Ovary (tissue), 9 donors: ENCODE measurements around the gene LRRC15. TPM values are rescaled to one million over a fixed set of nuclear protein-coding genes. Genes with fewer than 3 reads are reported as not detected.

Experiments
- DNase-seq, 5 donors: peaks; one replicate each; pipeline ENCODE4 v3.0.0-alpha.2; 2019 to 2020
- H3K27ac ChIP-seq, 2 donors: fragments of 200-600 bp; one replicate each; pipeline versions ENCODE4 v1.5.1 to v1.8.0; 2019 to 2022
- H3K27me3 ChIP-seq: fragments of 200-600 bp; one replicate; pipeline ENCODE4 v1.8.0; 2022
- H3K36me3 ChIP-seq: fragments of 200-600 bp; sonication (generic); one replicate; pipeline ENCODE4 v1.5.1; 2019
- H3K4me1 ChIP-seq: one replicate; pipeline ENCODE4 v1.8.1; 2013; ENCODE audit warnings: mild to moderate bottlenecking, moderate library complexity; ENCODE audit not compliant: insufficient read depth
- H3K4me3 ChIP-seq: fragments of 200-600 bp; sonication (generic); one replicate; pipeline ENCODE4 v1.5.1; 2017
- H3K9me3 ChIP-seq, 2 donors: fragments of 200-600 bp in 1 of 2; sonication (generic) in 1 of 2; one replicate each; pipeline versions ENCODE4 v1.5.1 to v1.8.1; 2013 to 2019; ENCODE audit warnings: mild to moderate bottlenecking in 1 of 2, moderate library complexity in 1 of 2
- EP300 ChIP-seq: sonication (generic); formaldehyde crosslinking; IDR thresholded peaks from one replicate; pipeline ENCODE4 v1.6.1; 2017; ENCODE audit warnings: antibody characterized with exemption
- POLR2A ChIP-seq: fragments of 450-650 bp; IDR thresholded peaks from one replicate; pipeline ENCODE4 v1.6.1; 2017; ENCODE audit warnings: antibody characterized with exemption, mild to moderate bottlenecking, moderate library complexity
- WGBS, 3 donors: extraction: QIAGEN DNeasy Blood & Tissue Kit in 1 of 3; methylation state at CpG; one replicate each; pipeline versions ENCODE4 v1.1.5 to v1.1.7; 2013 to 2017; 5-methylcytosine and 5-hydroxymethylcytosine counted together
- intact Hi-C, 4 donors: fragments of 100-400 bp; cut with DNase I; formaldehyde crosslinking; loops; one replicate each; pipeline versions ENCODE4 v1.11.0 to v1.15.1; 2022 to 2023
- polyA plus RNA-seq, 2 donors: library from polyadenylated mRNA; stranded (reverse); fragments of 200-250 nt in 1 of 2; fragments of 350-450 nt in 1 of 2; fragmentation: Illumina TruSeq in 1 of 2; extraction: RNeasy Lipid Tissue Mini Kit (QIAGEN cat#74804) in 1 of 2; gene quantifications; one replicate each; pipeline ENCODE4 v1.2.3, GENCODE V29; 2013 to 2014
- total RNA-seq, 7 donors: library from RNA; depleted of rRNA in 2 of 7; stranded (reverse); fragments of >200 nt in 2 of 7; fragmentation: NEBNext Ultra II Directional in 3 of 7; extraction: Animal tissue kit (Norgen Biotek cat#: 25700) in 3 of 7; gene quantifications; one replicate each; pipeline versions ENCODE4 v1.1.0 to v1.2.4, GENCODE V29; 2016 to 2023
- TF ChIP-seq, protein P1 (sequence below), 3 donors: fragments of 450-650 bp in 2 of 3; fragments of 200-600 bp in 1 of 3; IDR thresholded peaks; one replicate each; pipeline versions ENCODE4 v1.5.1 to v1.8.0; 2016 to 2022; ENCODE audit warnings: antibody characterized with exemption in 3 of 3, mild to moderate bottlenecking in 1 of 3
- donor health status: DM: no; HTN: no; CAD: no; lungs with moderate emphysema.
- donor health status: DM: no; HTN: no; CAD: no.
- donor health status: Bipolar disorder and iron deficiency.
- donor health status: DM: yes; HTN: yes; CAD: no.
- donor health status: DM: no; HTN: no; CAD: no.
- donor health status: DM: yes; HTN: yes; CAD: no.

Gene LRRC15
- total and polyA plus RNA-seq, 9 donors: 0.05 to 2.5 (median 0.19) TPM; not detected in 1

DNA sequence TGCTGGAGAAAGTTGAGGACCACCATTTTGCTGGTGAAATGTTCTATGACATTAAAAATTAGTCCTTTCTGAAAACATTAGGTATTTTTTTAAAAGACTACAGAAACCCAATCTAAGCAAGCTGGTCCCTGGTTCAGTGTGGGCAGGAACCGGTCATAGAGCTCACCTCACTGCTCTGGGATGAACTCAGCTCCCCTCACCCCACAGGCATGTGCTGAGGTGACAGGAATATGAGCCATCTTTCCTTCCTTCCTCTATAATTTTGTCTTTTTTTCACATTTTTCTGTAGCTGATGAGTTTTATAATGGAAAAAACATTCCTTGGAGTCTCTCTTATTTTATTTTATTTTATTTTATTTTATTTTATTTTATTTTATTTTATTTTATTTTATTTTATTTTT, 8.2 kb upstream of the LRRC15 start:
- intact Hi-C loops: no loop called here
- 84 to 97% (median 88%) methylated on average over 1 of the region's 1 CpG for WGBS, 3 donors
- TF ChIP-seq EP300: no peak
- no peak for TF ChIP-seq POLR2A
- TF ChIP-seq, protein P1, sequence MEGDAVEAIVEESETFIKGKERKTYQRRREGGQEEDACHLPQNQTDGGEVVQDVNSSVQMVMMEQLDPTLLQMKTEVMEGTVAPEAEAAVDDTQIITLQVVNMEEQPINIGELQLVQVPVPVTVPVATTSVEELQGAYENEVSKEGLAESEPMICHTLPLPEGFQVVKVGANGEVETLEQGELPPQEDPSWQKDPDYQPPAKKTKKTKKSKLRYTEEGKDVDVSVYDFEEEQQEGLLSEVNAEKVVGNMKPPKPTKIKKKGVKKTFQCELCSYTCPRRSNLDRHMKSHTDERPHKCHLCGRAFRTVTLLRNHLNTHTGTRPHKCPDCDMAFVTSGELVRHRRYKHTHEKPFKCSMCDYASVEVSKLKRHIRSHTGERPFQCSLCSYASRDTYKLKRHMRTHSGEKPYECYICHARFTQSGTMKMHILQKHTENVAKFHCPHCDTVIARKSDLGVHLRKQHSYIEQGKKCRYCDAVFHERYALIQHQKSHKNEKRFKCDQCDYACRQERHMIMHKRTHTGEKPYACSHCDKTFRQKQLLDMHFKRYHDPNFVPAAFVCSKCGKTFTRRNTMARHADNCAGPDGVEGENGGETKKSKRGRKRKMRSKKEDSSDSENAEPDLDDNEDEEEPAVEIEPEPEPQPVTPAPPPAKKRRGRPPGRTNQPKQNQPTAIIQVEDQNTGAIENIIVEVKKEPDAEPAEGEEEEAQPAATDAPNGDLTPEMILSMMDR (IDR thresholded peaks at IDR 0.05): no peak

DNA sequence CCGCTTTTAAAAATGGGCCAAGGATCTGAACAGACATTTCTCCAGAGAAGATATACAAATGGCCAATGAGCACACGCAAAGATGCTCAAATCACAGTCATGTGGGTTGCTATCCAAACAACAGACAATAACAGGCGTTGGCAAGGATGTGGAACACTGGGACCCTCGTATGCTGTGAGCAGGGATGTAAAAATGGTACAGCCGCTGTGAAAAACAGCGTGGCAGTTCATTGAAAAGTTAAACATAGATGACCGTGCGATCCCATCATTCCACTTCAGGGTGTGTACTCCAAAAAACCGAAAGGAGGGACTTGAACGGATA, 6.7 kb upstream of the LRRC15 start:
- DNase-seq: no peak
- H3K4me1 ChIP-seq: no peaks in the 10 kb centered on the region
- H3K36me3 ChIP-seq: no peaks in the 10 kb centered on the region
- no peak overlapping the region for H3K4me3 ChIP-seq
- TF ChIP-seq EP300 (no peak), POLR2A (no peak)
- TF ChIP-seq, protein P1 (IDR thresholded peaks at IDR 0.05): no peak
- intact Hi-C loops: no loop called here
- 85 to 87% (median 86%) methylated on average over 10 of the region's 10 CpGs for WGBS, 3 donors
- H3K9me3 ChIP-seq: no peaks in the 10 kb centered on the region
- H3K27me3 ChIP-seq: no peaks in the 10 kb centered on the region
- no peak overlapping the region for H3K27ac ChIP-seq

More for the DNA sequence above, 8.2 kb upstream of the LRRC15 start:
- Histone ChIP-seq H3K36me3 (no peaks in the 10 kb centered on the region), H3K9me3 (no peaks in the 10 kb centered on the region), H3K27me3 (no peaks in the 10 kb centered on the region), H3K4me3 (no peak overlapping the region), H3K27ac (no peak overlapping the region), H3K4me1 (no peaks in the 10 kb centered on the region)
- no peak for DNase-seq

DNA sequence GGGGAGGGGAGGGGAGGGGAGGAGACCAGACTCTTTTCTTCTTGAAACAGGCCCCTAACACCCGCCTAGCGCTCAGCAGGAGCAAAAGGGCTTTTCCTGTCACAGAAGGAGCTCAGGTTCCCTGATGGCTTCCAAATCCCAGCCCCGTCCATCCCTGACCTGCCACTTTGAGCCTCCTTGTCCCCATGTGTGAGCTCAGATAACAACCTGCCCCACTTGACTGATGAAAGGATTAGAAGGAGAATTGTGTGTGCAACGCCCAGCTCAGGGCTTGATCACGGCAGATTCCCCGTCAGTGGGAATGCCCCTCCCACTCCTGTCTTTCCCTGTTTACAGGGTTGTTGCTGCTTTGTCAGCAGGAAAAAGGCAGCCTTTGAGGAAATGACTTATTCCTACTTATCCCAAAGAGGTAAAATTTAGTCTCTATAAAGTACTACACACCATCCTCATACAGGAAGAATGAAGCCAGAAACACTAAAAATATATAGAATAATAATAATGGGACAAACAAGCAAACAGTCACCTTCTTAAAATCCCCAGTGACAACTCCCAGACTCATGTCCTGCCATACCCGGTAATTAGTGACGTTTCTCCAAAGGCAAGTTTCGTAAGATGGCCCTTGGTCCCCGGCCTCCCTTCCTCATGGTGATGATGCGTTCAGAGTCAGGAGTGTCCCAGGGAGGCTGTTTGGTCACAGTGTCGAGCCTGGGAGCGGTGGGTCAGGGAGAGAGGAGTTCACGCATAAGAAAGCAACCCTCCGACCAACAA, 6.1 kb upstream of the LRRC15 start:
- intact Hi-C loops: no loop called here
- H3K4me3 ChIP-seq: no peak overlapping the region
- WGBS, 3 donors: 51 to 60% (median 60%) methylated on average over 15 of the region's 15 CpGs
- TF ChIP-seq EP300: no peak
- TF ChIP-seq, protein P1 (IDR thresholded peaks at IDR 0.05): no peak
- no peak for TF ChIP-seq POLR2A
- DNase-seq: no peak
- H3K9me3 ChIP-seq: no peaks in the 10 kb centered on the region
- H3K4me1 ChIP-seq: no peaks in the 10 kb centered on the region
- H3K27me3 ChIP-seq: no peaks in the 10 kb centered on the region
- H3K27ac ChIP-seq: no peak overlapping the region
- no peaks in the 10 kb centered on the region for H3K36me3 ChIP-seq

DNA sequence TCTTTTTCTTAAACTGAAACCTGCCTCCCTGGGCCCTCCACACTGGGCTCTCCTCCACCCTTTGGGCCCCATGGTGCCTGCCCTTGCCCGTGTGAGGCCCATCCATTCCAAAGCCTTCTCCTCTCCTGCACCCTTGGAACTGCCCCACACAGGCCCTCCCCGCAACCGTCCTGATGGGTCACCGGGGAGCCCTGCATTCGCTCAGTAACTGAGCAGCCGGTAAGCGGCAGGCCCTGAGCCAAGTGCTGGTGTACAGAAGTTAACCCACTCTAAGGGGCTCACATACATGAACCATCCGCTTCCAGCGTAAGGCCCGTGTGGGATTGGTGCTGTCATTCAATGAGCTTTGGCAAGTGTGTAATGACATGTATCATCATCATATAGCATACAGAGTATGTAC, 5.4 kb upstream of the LRRC15 start:
- no peaks in the 10 kb centered on the region for H3K36me3 ChIP-seq
- H3K4me3 ChIP-seq: no peak overlapping the region
- H3K27ac ChIP-seq: no peak overlapping the region
- intact Hi-C loops: no loop called here
- no peak for DNase-seq
- no peaks in the 10 kb centered on the region for H3K9me3 ChIP-seq
- H3K27me3 ChIP-seq: no peaks in the 10 kb centered on the region
- 66 to 72% (median 70%) methylated on average over 10 of the region's 10 CpGs for WGBS, 3 donors
- TF ChIP-seq, protein P1 (IDR thresholded peaks at IDR 0.05): no peak
- no peak for TF ChIP-seq POLR2A
- no peaks in the 10 kb centered on the region for H3K4me1 ChIP-seq
